ENCODE data around the gene ELL2.
A peak's percentile ranks its signal among the peaks of the same experiment; 100 is the strongest.

GRCh38 chr5:95857185-95857945, 104.3 kb downstream of the ELL2 start:
- TF ChIP-seq POLR2AphosphoS5 (IDR thresholded peaks at IDR 0.05) (peak; percentile 58 to 89 (median 80)), CTCF (IDR thresholded peaks at IDR 0.05) (no peak), POLR2A (IDR thresholded peaks at IDR 0.05) (no peak)
